AG09319 (cell line): ENCODE data around the gene MON2.

Experiments
- DNase-seq: peaks from one replicate; pipeline ENCODE4 v3.0.0-alpha.2; 2010; ENCODE audit warnings: low read depth; ENCODE audit errors: extremely low read depth
- CTCF ChIP-seq: IDR thresholded peaks from 2 replicates; pipeline ENCODE4 v1.5.1; 2011; ENCODE audit warnings: low read depth, mild to moderate bottlenecking, inconsistent platforms, low read length, moderate library complexity

The MON2 gene

GRCh38 chr12:62629413-62629812 lies 162.8 kb downstream of the MON2 start:
- DNase-seq = no peak
- no peak for TF ChIP-seq CTCF

GRCh38 chr12:62629971-62630739 lies 163.5 kb downstream of the MON2 start:
- TF ChIP-seq CTCF = no peak
- no peak for DNase-seq

GRCh38 chr12:62631471-62632410 lies 165.1 kb downstream of the MON2 start:
- peak; percentile 66 for TF ChIP-seq CTCF
- DNase-seq = peak; percentile 66

GRCh38 chr12:62632411-62632918 lies 165.8 kb downstream of the MON2 start:
- DNase-seq = peak; percentile 30
- no peak for TF ChIP-seq CTCF

GRCh38 chr12:62635649-62636048 lies 169.0 kb downstream of the MON2 start:
- DNase-seq = no peak
- no peak for TF ChIP-seq CTCF

- TF ChIP-seq CTCF = no peak
Measured at GRCh38 chr12:62637679-62638078, 171.1 kb downstream of the MON2 start.

More at GRCh38 chr12:62637679-62638078, 171.1 kb downstream of the MON2 start:
- no peak for DNase-seq
